H9 (cell line): ENCODE data around the gene SNED1. TPM values are rescaled to one million over a fixed set of nuclear protein-coding genes. Genes with fewer than 3 reads are reported as not detected.

ENCODE experiments used
- DNase-seq: peaks from one replicate; pipeline ENCODE4 v3.0.0-alpha.2; 2017
- H2AFZ ChIP-seq: one replicate; pipeline ENCODE4 v1.6.1; 2013; ENCODE audit warnings: mild to moderate bottlenecking, low read length, control low read depth, moderate library complexity
- H2AK5ac ChIP-seq: 2 replicates; pipeline ENCODE4 v1.6.1; 2013; ENCODE audit warnings: low read length, control low read depth, mixed read lengths; ENCODE audit not compliant: insufficient read length
- H2BK120ac ChIP-seq: one replicate; pipeline ENCODE4 v1.6.1; 2013; ENCODE audit warnings: low read depth, mild to moderate bottlenecking, low read length, control low read depth, inconsistent platforms; ENCODE audit not compliant: poor library complexity, severe bottlenecking
- H2BK12ac ChIP-seq: 2 replicates; pipeline ENCODE4 v1.6.1; 2013; ENCODE audit warnings: low read length, control low read depth, mixed read lengths, low read depth; ENCODE audit not compliant: insufficient read length
- H2BK15ac ChIP-seq: 2 replicates; pipeline ENCODE4 v1.6.1; 2013; ENCODE audit warnings: low read depth, low read length, control low read depth
- H2BK20ac ChIP-seq: one replicate; pipeline ENCODE4 v1.6.1; 2013; ENCODE audit warnings: low read depth, mild to moderate bottlenecking, low read length, control low read depth, inconsistent platforms; ENCODE audit not compliant: poor library complexity, severe bottlenecking
- H2BK5ac ChIP-seq: 2 replicates; pipeline ENCODE4 v1.6.1; 2013; ENCODE audit warnings: low read length, control low read depth, mixed read lengths; ENCODE audit not compliant: insufficient read length
- H3K14ac ChIP-seq: 2 replicates; pipeline ENCODE4 v1.6.1; 2013; ENCODE audit warnings: low read length, control low read depth; ENCODE audit not compliant: insufficient read depth
- H3K18ac ChIP-seq: 2 replicates; pipeline ENCODE4 v1.6.1; 2013; ENCODE audit warnings: low read depth, mild to moderate bottlenecking, mixed read lengths, low read length, control low read depth; ENCODE audit not compliant: insufficient read length
- H3K23ac ChIP-seq: 2 replicates; pipeline ENCODE4 v1.6.1; 2013; ENCODE audit warnings: low read length, control low read depth, mixed read lengths, low read depth; ENCODE audit not compliant: insufficient read length
- H3K23me2 ChIP-seq: 2 replicates; pipeline ENCODE4 v1.6.1; 2013; ENCODE audit warnings: low read depth, mild to moderate bottlenecking, mixed read lengths, low read length, control low read depth; ENCODE audit not compliant: insufficient read length, poor library complexity, severe bottlenecking
- H3K27ac ChIP-seq: 2 replicates; pipeline ENCODE4 v1.5.1; 2013; ENCODE audit warnings: low read length, control low read depth, mixed read lengths, low read depth; ENCODE audit not compliant: insufficient read length
- H3K27me3 ChIP-seq: 2 replicates; pipeline ENCODE4 v1.6.1; 2013; ENCODE audit warnings: low read length, control low read depth, inconsistent platforms; ENCODE audit not compliant: insufficient read depth
- H3K4ac ChIP-seq: 2 replicates; pipeline ENCODE4 v1.6.1; 2013; ENCODE audit warnings: low read depth, mild to moderate bottlenecking, control low read depth, inconsistent platforms, low read length, moderate library complexity
- H3K4me1 ChIP-seq: 2 replicates; pipeline ENCODE4 v1.6.1; 2013; ENCODE audit warnings: low read length, control low read depth, inconsistent platforms; ENCODE audit not compliant: insufficient read depth
- H3K4me2 ChIP-seq: 2 replicates; pipeline ENCODE4 v1.6.1; 2013; ENCODE audit warnings: low read length, control low read depth, mixed read lengths; ENCODE audit not compliant: insufficient read length, insufficient read depth
- H3K56ac ChIP-seq: 2 replicates; pipeline ENCODE4 v1.6.1; 2013; ENCODE audit warnings: low read depth, mild to moderate bottlenecking, mixed read lengths, low read length, control low read depth; ENCODE audit not compliant: insufficient read length
- H3K79me1 ChIP-seq: 2 replicates; pipeline ENCODE4 v1.6.1; 2013; ENCODE audit warnings: low read depth, mild to moderate bottlenecking, moderate library complexity, low read length, control low read depth, inconsistent platforms; ENCODE audit not compliant: insufficient read depth, poor library complexity, severe bottlenecking
- H3K79me2 ChIP-seq: 2 replicates; pipeline ENCODE4 v1.6.1; 2013; ENCODE audit warnings: low read length, control low read depth, inconsistent platforms; ENCODE audit not compliant: insufficient read depth
- H3K9ac ChIP-seq: 2 replicates; pipeline ENCODE4 v1.6.1; 2013; ENCODE audit warnings: low read length, control low read depth, mixed read lengths; ENCODE audit not compliant: insufficient read length; ENCODE audit errors: extremely low read depth
- H3K9me3 ChIP-seq: one replicate; pipeline ENCODE4 v1.6.1; 2013; ENCODE audit warnings: low read depth, low read length, inconsistent platforms; ENCODE audit not compliant: control insufficient read depth
- H3T11ph ChIP-seq: one replicate; pipeline ENCODE4 v1.6.1; 2013; ENCODE audit warnings: mild to moderate bottlenecking, low read length, control low read depth, inconsistent platforms
- H4K20me1 ChIP-seq: one replicate; pipeline ENCODE4 v1.6.1; 2013; ENCODE audit not compliant: control insufficient read depth, insufficient read length, insufficient read depth
- H4K5ac ChIP-seq: 2 replicates; pipeline ENCODE4 v1.6.1; 2013; ENCODE audit warnings: low read depth, mild to moderate bottlenecking, mixed read lengths, low read length, control low read depth; ENCODE audit not compliant: insufficient read length
- H4K8ac ChIP-seq: replicated peaks from 2 replicates; pipeline ENCODE4 v1.6.1; 2013; ENCODE audit warnings: low read length, control low read depth, mixed read lengths, low read depth; ENCODE audit not compliant: insufficient read length
- H4K91ac ChIP-seq: 2 replicates; pipeline ENCODE4 v1.6.1; 2013; ENCODE audit warnings: low read depth, mild to moderate bottlenecking, moderate library complexity, mixed read lengths, low read length, control low read depth; ENCODE audit not compliant: insufficient read length
- H3K27ac Mint-ChIP-seq, 3 experiments: 2 replicates in 2 of 3; 3 replicates in 1 of 3; pipeline ENCODE4 v1.8.0; 2020 to 2021; ENCODE audit warnings: mixed read lengths in 3 of 3, mild to moderate bottlenecking in 1 of 3, moderate library complexity in 1 of 3
- H3K27me3 Mint-ChIP-seq: 2 replicates; pipeline ENCODE4 v1.8.0; 2021; ENCODE audit warnings: low read depth, mild to moderate bottlenecking, moderate library complexity, mixed read lengths
- H3K36me3 Mint-ChIP-seq, 3 experiments: 2 replicates in 2 of 3; 3 replicates in 1 of 3; pipeline ENCODE4 v1.8.0; 2020 to 2021; ENCODE audit warnings: low read depth in 3 of 3, mixed read lengths in 3 of 3; ENCODE audit not compliant: insufficient read depth in 1 of 3
- H3K4me1 Mint-ChIP-seq, 2 experiments: 2 replicates each; pipeline ENCODE4 v1.8.0; 2020; ENCODE audit warnings: mixed read lengths in 2 of 2
- H3K4me3 Mint-ChIP-seq, 2 experiments: 2 replicates in 1 of 2; 3 replicates in 1 of 2; pipeline ENCODE4 v1.8.0; 2020 to 2021; ENCODE audit warnings: mild to moderate bottlenecking in 2 of 2, mixed read lengths in 2 of 2, moderate library complexity in 1 of 2
- H3K9me3 Mint-ChIP-seq, 2 experiments: 2 replicates in 1 of 2; 3 replicates in 1 of 2; pipeline ENCODE4 v1.8.0; 2020; ENCODE audit warnings: mild to moderate bottlenecking in 2 of 2, mixed read lengths in 2 of 2, moderate library complexity in 1 of 2
- WGBS: extraction: QIAGEN DNeasy Blood & Tissue Kit; methylation state at CpG from one replicate; pipeline ENCODE4 v1.1.7; 2013; ENCODE audit warnings: missing lambda C conversion rate, low lambda C conversion rate, mixed read lengths; ENCODE audit not compliant: insufficient read length; ENCODE audit errors: extremely low coverage; 5-methylcytosine and 5-hydroxymethylcytosine counted together
- total RNA-seq: library from RNA; stranded (reverse); gene quantifications from 2 replicates; pipeline ENCODE4 v1.2.1, GENCODE V29; 2021
- TF ChIP-seq, protein P1 (sequence below): fragments of 200-600 bp; sonication (generic); conservative IDR thresholded peaks from 3 replicates; pipeline ENCODE4 v1.8.0; 2021; ENCODE audit warnings: antibody characterized with exemption, mild to moderate bottlenecking

The SNED1 gene
- total RNA-seq, 1 experiment from 2014 or later: 2.5 TPM

DNA sequence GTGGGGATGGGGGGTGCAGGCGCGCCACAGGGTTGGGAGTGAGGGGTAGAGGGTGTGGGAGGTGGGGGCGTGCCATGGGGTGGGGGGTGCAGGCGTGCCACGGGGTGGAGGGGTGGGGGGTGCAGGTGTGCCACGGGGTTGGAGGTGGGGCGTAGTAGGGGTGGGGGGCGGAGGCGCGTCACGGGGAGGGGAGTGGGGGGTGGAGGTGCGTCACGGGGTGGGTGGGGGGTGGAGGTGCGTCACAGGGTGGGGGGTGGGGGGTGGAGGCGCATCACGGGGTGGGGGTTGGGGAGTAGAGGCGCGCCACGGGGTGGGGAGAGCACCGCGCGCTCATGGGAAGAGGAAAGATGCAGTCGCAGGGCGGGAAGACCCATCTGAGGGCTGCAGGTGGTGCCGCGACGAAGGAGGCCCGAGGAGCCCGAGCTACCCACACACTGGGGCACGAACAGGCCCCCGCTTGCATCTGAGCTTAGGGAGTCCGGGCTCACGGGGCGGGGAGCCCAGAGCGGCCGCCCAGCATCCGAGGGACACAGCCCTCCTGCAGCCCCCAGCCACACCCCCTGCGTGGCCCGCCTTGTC is 37.5 kb downstream of the SNED1 start:
- WGBS: no CpG with 5 or more reads among the region's 39 CpGs
- H3K4me3 Mint-ChIP-seq: peak overlapping the region; percentile 42 to 66; a peak in 3 of 5 replicates
- H3K27ac ChIP-seq: no peak overlapping the region
- no peak overlapping the region for H2BK20ac ChIP-seq
- no peak overlapping the region for H2BK120ac ChIP-seq
- H4K8ac ChIP-seq: no peak overlapping the region
- H2BK5ac ChIP-seq: no peak overlapping the region
- H3T11ph ChIP-seq: no peak overlapping the region
- H3K56ac ChIP-seq: no peak overlapping the region
- H3K4me1 ChIP-seq: no peaks in the 10 kb centered on the region
- no peak overlapping the region for H3K27ac Mint-ChIP-seq
- no peaks in the 10 kb centered on the region for H3K79me2 ChIP-seq
- H2AK5ac ChIP-seq: no peak overlapping the region
- H2BK15ac ChIP-seq: no peak overlapping the region
- H2AFZ ChIP-seq: no peak overlapping the region
- TF ChIP-seq, protein P1, sequence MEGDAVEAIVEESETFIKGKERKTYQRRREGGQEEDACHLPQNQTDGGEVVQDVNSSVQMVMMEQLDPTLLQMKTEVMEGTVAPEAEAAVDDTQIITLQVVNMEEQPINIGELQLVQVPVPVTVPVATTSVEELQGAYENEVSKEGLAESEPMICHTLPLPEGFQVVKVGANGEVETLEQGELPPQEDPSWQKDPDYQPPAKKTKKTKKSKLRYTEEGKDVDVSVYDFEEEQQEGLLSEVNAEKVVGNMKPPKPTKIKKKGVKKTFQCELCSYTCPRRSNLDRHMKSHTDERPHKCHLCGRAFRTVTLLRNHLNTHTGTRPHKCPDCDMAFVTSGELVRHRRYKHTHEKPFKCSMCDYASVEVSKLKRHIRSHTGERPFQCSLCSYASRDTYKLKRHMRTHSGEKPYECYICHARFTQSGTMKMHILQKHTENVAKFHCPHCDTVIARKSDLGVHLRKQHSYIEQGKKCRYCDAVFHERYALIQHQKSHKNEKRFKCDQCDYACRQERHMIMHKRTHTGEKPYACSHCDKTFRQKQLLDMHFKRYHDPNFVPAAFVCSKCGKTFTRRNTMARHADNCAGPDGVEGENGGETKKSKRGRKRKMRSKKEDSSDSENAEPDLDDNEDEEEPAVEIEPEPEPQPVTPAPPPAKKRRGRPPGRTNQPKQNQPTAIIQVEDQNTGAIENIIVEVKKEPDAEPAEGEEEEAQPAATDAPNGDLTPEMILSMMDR: no peak
- H3K4ac ChIP-seq: no peak overlapping the region
- no peaks in the 10 kb centered on the region for H3K9me3 ChIP-seq
- peaks cover 54% of the 10 kb centered on the region for H3K27me3 Mint-ChIP-seq
- no peak overlapping the region for H4K91ac ChIP-seq
- no peak overlapping the region for H3K23ac ChIP-seq
- no peak overlapping the region for H4K5ac ChIP-seq
- peaks cover 0 to 6% of the 10 kb centered on the region in 2 experiments; a peak in 2 of 4 replicates for H3K4me1 Mint-ChIP-seq
- H3K23me2 ChIP-seq: peaks cover 8% of the 10 kb centered on the region
- H3K27me3 ChIP-seq: no peaks in the 10 kb centered on the region; the same call in 1 of the 2 replicates
- H3K9ac ChIP-seq: no peak overlapping the region
- peak; percentile 51 for DNase-seq
- H3K14ac ChIP-seq: 0 out of 2 replicates have a peak overlapping the region, but pooled peaks have one; percentile 52
- no peak overlapping the region for H2BK12ac ChIP-seq
- peak overlapping the region; percentile 38 for H3K4me2 ChIP-seq
- no peaks in the 10 kb centered on the region for H4K20me1 ChIP-seq
- H3K18ac ChIP-seq: no peak overlapping the region
- no peaks in the 10 kb centered on the region for H3K79me1 ChIP-seq
- H3K9me3 Mint-ChIP-seq: no peaks in the 10 kb centered on the region; a peak in 1 of 5 replicates
- no peaks in the 10 kb centered on the region; a peak in 1 of 7 replicates for H3K36me3 Mint-ChIP-seq
